HCT116 (cell line): Measurements from ENCODE around the gene PIP4K2A. TPM values are rescaled to one million over a fixed set of nuclear protein-coding genes. Genes with fewer than 3 reads are reported as not detected.

Experiments
- ATAC-seq: fragments of 200-7000 bp; cut with Tn5 transposase; 2 replicates; pipeline ENCODE4 v1.9.1; 2020; ENCODE audit warnings: mild to moderate bottlenecking, moderate library complexity
- BruUV-seq: library from RNA; stranded (reverse); fragments of 400-500 nt; replicated peaks from 2 replicates; lab custom pipeline; 2021; lab: Mats Ljungman, UMichigan
- CTCF ChIA-PET: fragments of 300-600 bp; sonication (Branson Sonifier 250); formaldehyde crosslinking; loops from one replicate; lab custom pipeline; 2021; ENCODE audit warnings: antibody characterized with exemption; lab: Charles Lee
- POLR2A ChIA-PET: fragments of 300-600, 350-600 bp; sonication (Branson Sonifier 250); formaldehyde crosslinking; loops from one replicate; lab custom pipeline; 2021; ENCODE audit warnings: antibody characterized with exemption; lab: Charles Lee
- RAD21 ChIA-PET, 2 experiments: fragments of 300-600 bp; sonication (Branson Sonifier 250); formaldehyde crosslinking; loops; one replicate each; lab custom pipeline; 2023; ENCODE audit warnings: low total read pairs in 2 of 2; ENCODE audit not compliant: uncharacterized antibody in 2 of 2, unreplicated experiment in 2 of 2, low non-redundant PET in 1 of 2; lab: Charles Lee
- DNase-seq: peaks from one replicate; pipeline ENCODE4 v3.0.0-alpha.2; 2010; ENCODE audit warnings: low read depth, low spot score
- H2AFZ ChIP-seq: fragments of 200-600 bp; shearing (Covaris generic), sonication (generic); 2 replicates; pipeline ENCODE4 v1.6.1; 2017; ENCODE audit warnings: low read depth, mixed run types, mixed read lengths, antibody characterized with exemption, low read length; ENCODE audit not compliant: poor library complexity, severe bottlenecking
- H3K27ac ChIP-seq: 2 replicates; pipeline ENCODE4 v1.5.1; 2012; ENCODE audit warnings: low read depth, low read length
- H3K27me3 ChIP-seq: fragments of 200-600 bp; sonication (generic); 2 replicates; pipeline ENCODE4 v1.6.1; 2016; ENCODE audit warnings: mixed run types, low read length, mixed read lengths; ENCODE audit not compliant: insufficient read depth
- H3K36me3 ChIP-seq, 2 experiments: fragments of 200-500 bp in 1 of 2; fragments of 200-600 bp in 1 of 2; sonication (Bioruptor generic) in 1 of 2; sonication (generic) in 1 of 2; 2 replicates each; pipeline versions ENCODE4 v1.5.1 to v1.6.1; 2014 to 2016; ENCODE audit warnings: low read length in 2 of 2, inconsistent platforms in 1 of 2, mixed read lengths in 1 of 2, mixed run types in 1 of 2; ENCODE audit not compliant: insufficient read depth in 2 of 2, control insufficient read depth in 1 of 2
- H3K4me1 ChIP-seq, 2 experiments: fragments of 200-600 bp in 1 of 2; sonication (generic) in 1 of 2; 2 replicates each; pipeline versions ENCODE4 v1.5.1 to v1.6.1; 2012 to 2017; ENCODE audit warnings: low read length in 2 of 2, inconsistent platforms in 1 of 2, mild to moderate bottlenecking in 1 of 2, mixed read lengths in 1 of 2, mixed run types in 1 of 2, moderate library complexity in 1 of 2; ENCODE audit not compliant: insufficient read depth in 2 of 2, control insufficient read depth in 1 of 2
- H3K4me2 ChIP-seq: fragments of 200-600 bp; sonication (generic); 2 replicates; pipeline ENCODE4 v1.6.1; 2017; ENCODE audit warnings: mixed run types, low read length, mixed read lengths
- H3K4me3 ChIP-seq, 2 experiments: fragments of 200-600 bp in 1 of 2; sonication (generic) in 1 of 2; replicated peaks in 1 of 2; 2 replicates each; pipeline ENCODE4 v1.5.1; 2011 to 2016; ENCODE audit warnings: low read length in 2 of 2, control low read depth in 1 of 2, low read depth in 1 of 2, mild to moderate bottlenecking in 1 of 2, mixed read lengths in 1 of 2, mixed run types in 1 of 2
- H3K79me2 ChIP-seq: fragments of 200-600 bp; sonication (generic); 2 replicates; pipeline ENCODE4 v1.6.1; 2017; ENCODE audit warnings: mild to moderate bottlenecking, mixed run types, low read length, moderate library complexity, mixed read lengths; ENCODE audit not compliant: insufficient read depth
- H3K9ac ChIP-seq: fragments of 200-600 bp; sonication (generic); 2 replicates; pipeline ENCODE4 v1.6.1; 2016; ENCODE audit warnings: low read length, mixed read lengths
- H3K9me2 ChIP-seq: fragments of 200-600 bp; sonication (generic), shearing (Covaris generic); 2 replicates; pipeline ENCODE4 v1.6.1; 2017; ENCODE audit warnings: mixed run types, mild to moderate bottlenecking, moderate library complexity; ENCODE audit not compliant: insufficient read depth
- H3K9me3 ChIP-seq, 2 experiments: fragments of 200-500 bp in 1 of 2; fragments of 200-600 bp in 1 of 2; sonication (Bioruptor generic) in 1 of 2; sonication (generic) in 1 of 2; 2 replicates each; pipeline ENCODE4 v1.6.1; 2014 to 2017; ENCODE audit warnings: low read length in 2 of 2, mixed read lengths in 2 of 2, inconsistent platforms in 1 of 2, low read depth in 1 of 2, mild to moderate bottlenecking in 1 of 2, mixed run types in 1 of 2, moderate library complexity in 1 of 2; ENCODE audit not compliant: control insufficient read depth in 1 of 2, insufficient read depth in 1 of 2
- H4K20me1 ChIP-seq: fragments of 200-600 bp; sonication (generic), shearing (Covaris generic); 2 replicates; pipeline ENCODE4 v1.6.1; 2017; ENCODE audit warnings: mixed run types, mild to moderate bottlenecking, moderate library complexity; ENCODE audit not compliant: insufficient read depth
- CBX3 ChIP-seq: IDR thresholded peaks from 2 replicates; pipeline ENCODE4 v1.6.1; 2012; ENCODE audit warnings: low read depth
- CEBPB ChIP-seq: IDR thresholded peaks from 2 replicates; pipeline ENCODE4 v1.6.1; 2012; ENCODE audit warnings: low read depth
- EGR1 ChIP-seq: IDR thresholded peaks from 2 replicates; pipeline ENCODE4 v1.6.1; 2012; ENCODE audit warnings: low read depth
- ELF1 ChIP-seq: IDR thresholded peaks from 2 replicates; pipeline ENCODE4 v1.6.1; 2012; ENCODE audit warnings: low read depth, borderline replicate concordance
- EZH2 ChIP-seq: fragments of 200-600 bp; sonication (generic); IDR thresholded peaks from 2 replicates; pipeline ENCODE4 v1.6.1; 2017; ENCODE audit warnings: antibody characterized with exemption, mixed run types
- EZH2phosphoT487 ChIP-seq: fragments of 200-600 bp; IDR thresholded peaks from 2 replicates; pipeline ENCODE4 v1.6.1; 2018; ENCODE audit warnings: antibody characterized with exemption, borderline replicate concordance
- FOSL1 ChIP-seq: IDR thresholded peaks from 2 replicates; pipeline ENCODE4 v1.6.1; 2012; ENCODE audit warnings: low read depth
- JUND ChIP-seq: IDR thresholded peaks from 2 replicates; pipeline ENCODE4 v1.6.1; 2012
- POLR2A ChIP-seq: IDR thresholded peaks from 2 replicates; pipeline ENCODE4 v1.7.0; 2011; ENCODE audit warnings: borderline replicate concordance; ENCODE audit not compliant: insufficient read depth, insufficient read length; ENCODE audit errors: extremely low read depth
- RAD21 ChIP-seq: IDR thresholded peaks from 2 replicates; pipeline ENCODE4 v1.6.1; 2012; ENCODE audit warnings: low read depth, mild to moderate bottlenecking
- SIN3A ChIP-seq: IDR thresholded peaks from 2 replicates; pipeline ENCODE4 v1.6.1; 2012; ENCODE audit warnings: low read depth
- SP1 ChIP-seq: IDR thresholded peaks from 2 replicates; pipeline ENCODE4 v1.6.1; 2012; ENCODE audit warnings: low read depth
- SRF ChIP-seq: IDR thresholded peaks from 2 replicates; pipeline ENCODE4 v1.6.1; 2012; ENCODE audit warnings: low read depth
- TCF7L2 ChIP-seq: IDR thresholded peaks from 2 replicates; pipeline ENCODE4 v1.7.0; 2011; ENCODE audit warnings: borderline replicate concordance, inconsistent platforms; ENCODE audit not compliant: insufficient read depth, insufficient read length; ENCODE audit errors: extremely low read depth
- YY1 ChIP-seq: IDR thresholded peaks from 2 replicates; pipeline ENCODE4 v1.6.1; 2011; ENCODE audit warnings: low read length, low read depth, moderate library complexity, mild to moderate bottlenecking; ENCODE audit not compliant: insufficient replicate concordance; ENCODE audit errors: extremely low read depth
- ZFX ChIP-seq: fragments of 450-650 bp; IDR thresholded peaks from 2 replicates; pipeline ENCODE4 v1.6.1; 2017
- ZNF274 ChIP-seq: fragments of 200-500 bp; sonication (Bioruptor generic); IDR thresholded peaks from 2 replicates; pipeline ENCODE4 v1.6.1; 2014; ENCODE audit warnings: mild to moderate bottlenecking, low read depth, low read length, inconsistent platforms
- intact Hi-C: fragments of 100-400 bp; cut with micrococcal nuclease; formaldehyde crosslinking; loops from 2 replicates; pipeline ENCODE4 v1.10.0; 2022
- total RNA-seq: library from RNA; stranded (reverse); gene quantifications from one replicate; pipeline ENCODE4 v1.2.1, GENCODE V29; 2021; ENCODE audit not compliant: unreplicated experiment
- TF ChIP-seq, protein P1 (sequence below): IDR thresholded peaks from 2 replicates; pipeline ENCODE4 v1.6.1; 2012
- TF ChIP-seq, protein P2 (sequence below), 3 experiments: fragments of 200-600 bp in 1 of 3; sonication (generic) in 1 of 3; IDR thresholded peaks in 2 of 3; conservative IDR thresholded peaks in 1 of 3; 2 replicates each; pipeline ENCODE4 v1.5.1; 2012 to 2017; ENCODE audit warnings: low read depth in 2 of 3, low read length in 2 of 3, antibody characterized with exemption in 1 of 3, borderline replicate concordance in 1 of 3, control low read depth in 1 of 3, mild to moderate bottlenecking in 1 of 3, mixed read lengths in 1 of 3, mixed run types in 1 of 3, moderate library complexity in 1 of 3; ENCODE audit not compliant: insufficient read depth in 1 of 3
- TF ChIP-seq, protein P3 (sequence below): IDR thresholded peaks from 2 replicates; pipeline ENCODE4 v1.6.1; 2012

PIP4K2A gene
- total RNA-seq, 1 experiment from 2014 or later = 41.9 TPM

DNA sequence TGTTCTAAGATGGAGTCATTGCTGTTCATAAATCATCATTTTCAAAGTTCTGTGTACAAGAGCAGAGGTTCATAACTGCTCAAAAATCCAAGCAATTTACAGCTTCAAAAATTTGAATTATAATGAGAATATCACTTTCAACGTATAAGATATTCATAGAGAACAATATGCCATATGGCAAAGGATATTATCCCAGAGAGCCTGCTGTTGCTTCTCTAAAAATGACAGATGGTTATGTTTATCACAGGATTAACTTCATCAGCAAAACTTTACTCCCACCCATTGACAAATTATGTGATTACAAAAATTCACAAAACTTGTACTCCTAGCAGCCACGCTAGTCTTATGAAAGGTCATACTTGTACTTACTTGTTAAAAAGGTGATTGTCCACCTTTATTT is 105.1 kb downstream of the PIP4K2A start:
- no TSS peak for BruUV-seq
- CTCF ChIA-PET = no interaction called here
- intact Hi-C loops = no loop called here

DNA sequence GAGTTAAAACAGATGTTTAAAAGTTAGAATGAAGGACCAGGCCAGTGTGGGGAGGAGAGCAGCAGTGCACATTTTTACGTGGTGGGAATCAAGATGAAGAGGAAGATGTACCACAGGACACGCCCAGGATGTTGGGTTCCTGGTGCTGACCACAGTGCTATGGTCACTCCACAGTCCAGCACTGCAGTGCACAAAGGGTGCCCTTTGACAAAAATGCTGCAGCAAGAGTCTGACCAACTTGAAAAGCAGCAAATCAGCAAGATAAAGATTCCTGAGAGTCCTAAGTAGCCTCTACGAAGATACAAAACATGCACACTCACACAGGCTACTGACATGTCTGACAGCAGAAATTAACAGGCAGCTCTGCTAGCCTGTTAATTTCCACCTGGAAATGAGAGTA is 107.1 kb downstream of the PIP4K2A start:
- no peaks in the 10 kb centered on the region for H3K27me3 ChIP-seq
- H3K4me1 ChIP-seq = peaks cover 0 to 9% of the 10 kb centered on the region in 2 experiments; a peak in 1 of 4 replicates
- no peaks in the 10 kb centered on the region for H3K9me3 ChIP-seq
- ChIA-PET POLR2A (no interaction called here), CTCF (no interaction called here), RAD21 (no interaction called here)
- DNase-seq (no peak), ATAC-seq (no peak)
- H3K9me2 ChIP-seq = no peaks in the 10 kb centered on the region
- no peak overlapping the region for H3K9ac ChIP-seq
- H3K4me2 ChIP-seq = no peak overlapping the region
- BruUV-seq = no TSS peak
- H2AFZ ChIP-seq = no peak overlapping the region
- no peaks in the 10 kb centered on the region for H4K20me1 ChIP-seq
- peaks cover 2 to 19% of the 10 kb centered on the region in 2 experiments; a peak in 2 of 4 replicates for H3K36me3 ChIP-seq
- no peak overlapping the region for H3K4me3 ChIP-seq
- no peak overlapping the region for H3K27ac ChIP-seq
- peaks cover 84% of the 10 kb centered on the region for H3K79me2 ChIP-seq
- intact Hi-C loops = no loop called here
- no peak for TF ChIP-seq SP1
- TF ChIP-seq, protein P1, sequence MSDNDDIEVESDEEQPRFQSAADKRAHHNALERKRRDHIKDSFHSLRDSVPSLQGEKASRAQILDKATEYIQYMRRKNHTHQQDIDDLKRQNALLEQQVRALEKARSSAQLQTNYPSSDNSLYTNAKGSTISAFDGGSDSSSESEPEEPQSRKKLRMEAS = no peak
- TF ChIP-seq, protein P2, sequence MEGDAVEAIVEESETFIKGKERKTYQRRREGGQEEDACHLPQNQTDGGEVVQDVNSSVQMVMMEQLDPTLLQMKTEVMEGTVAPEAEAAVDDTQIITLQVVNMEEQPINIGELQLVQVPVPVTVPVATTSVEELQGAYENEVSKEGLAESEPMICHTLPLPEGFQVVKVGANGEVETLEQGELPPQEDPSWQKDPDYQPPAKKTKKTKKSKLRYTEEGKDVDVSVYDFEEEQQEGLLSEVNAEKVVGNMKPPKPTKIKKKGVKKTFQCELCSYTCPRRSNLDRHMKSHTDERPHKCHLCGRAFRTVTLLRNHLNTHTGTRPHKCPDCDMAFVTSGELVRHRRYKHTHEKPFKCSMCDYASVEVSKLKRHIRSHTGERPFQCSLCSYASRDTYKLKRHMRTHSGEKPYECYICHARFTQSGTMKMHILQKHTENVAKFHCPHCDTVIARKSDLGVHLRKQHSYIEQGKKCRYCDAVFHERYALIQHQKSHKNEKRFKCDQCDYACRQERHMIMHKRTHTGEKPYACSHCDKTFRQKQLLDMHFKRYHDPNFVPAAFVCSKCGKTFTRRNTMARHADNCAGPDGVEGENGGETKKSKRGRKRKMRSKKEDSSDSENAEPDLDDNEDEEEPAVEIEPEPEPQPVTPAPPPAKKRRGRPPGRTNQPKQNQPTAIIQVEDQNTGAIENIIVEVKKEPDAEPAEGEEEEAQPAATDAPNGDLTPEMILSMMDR (IDR thresholded peaks at IDR 0.05 in 2 of 3, conservative IDR thresholded peaks at IDR 0.05 in 1 of 3; ENCODE audit: borderline replicate concordance in 1 of 3, insufficient read depth in 1 of 3, low read depth in 2 of 3, low read length in 2 of 3) = no peak
- no peak for TF ChIP-seq SIN3A
- TF ChIP-seq, protein P3, sequence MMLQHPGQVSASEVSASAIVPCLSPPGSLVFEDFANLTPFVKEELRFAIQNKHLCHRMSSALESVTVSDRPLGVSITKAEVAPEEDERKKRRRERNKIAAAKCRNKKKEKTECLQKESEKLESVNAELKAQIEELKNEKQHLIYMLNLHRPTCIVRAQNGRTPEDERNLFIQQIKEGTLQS = no peak
- no peak for TF ChIP-seq EGR1
- no peak for TF ChIP-seq CEBPB
- no peak for TF ChIP-seq ZNF274
- TF ChIP-seq ELF1 = no peak
- no peak for TF ChIP-seq JUND
- no peak for TF ChIP-seq FOSL1

More for the DNA sequence above, 105.1 kb downstream of the PIP4K2A start:
- no peak overlapping the region for H3K4me3 ChIP-seq
- H3K27ac ChIP-seq = no peak overlapping the region
- no peaks in the 10 kb centered on the region for H4K20me1 ChIP-seq
- TF ChIP-seq ZNF274 (no peak), SP1 (no peak), ELF1 (no peak), ZFX (no peak), SIN3A (no peak), POLR2A (no peak), YY1 (no peak), CBX3 (no peak), SRF (no peak), EZH2phosphoT487 (no peak), TCF7L2 (no peak), FOSL1 (no peak), EZH2 (no peak), JUND (no peak), RAD21 (no peak)
- TF ChIP-seq, protein P1 = no peak
- TF ChIP-seq, protein P3 = no peak
- no peak overlapping the region for H3K4me2 ChIP-seq
- H2AFZ ChIP-seq = no peak overlapping the region
- ChIA-PET RAD21 (no interaction called here), POLR2A (no interaction called here)
- H3K36me3 ChIP-seq = peaks cover 2 to 15% of the 10 kb centered on the region in 2 experiments; a peak in 2 of 4 replicates
- peaks cover 88% of the 10 kb centered on the region for H3K79me2 ChIP-seq
- ATAC-seq (no peak), DNase-seq (no peak)
- H3K9ac ChIP-seq = no peak overlapping the region
- peaks cover 0 to 9% of the 10 kb centered on the region in 2 experiments; a peak in 1 of 4 replicates for H3K4me1 ChIP-seq
- no peaks in the 10 kb centered on the region for H3K9me3 ChIP-seq
- H3K9me2 ChIP-seq = no peaks in the 10 kb centered on the region
- no peaks in the 10 kb centered on the region for H3K27me3 ChIP-seq
